Fibroblast of lung (primary cell): Measurements from ENCODE around the gene RXFP1.

Experiments
- EZH2 ChIP-seq: IDR thresholded peaks from 2 replicates; pipeline ENCODE4 v1.5.1; 2012; ENCODE audit warnings: low read length, control low read depth, mild to moderate bottlenecking; ENCODE audit errors: missing control alignments
- TF ChIP-seq, protein P1 (sequence below), 2 donors: IDR thresholded peaks in 1 of 2; conservative IDR thresholded peaks in 1 of 2; 1 replicate in 1 of 2; 2 replicates in 1 of 2; pipeline ENCODE4 v1.5.1; 2011 to 2012; ENCODE audit warnings: low read length in 2 of 2, control low read depth in 1 of 2, inconsistent platforms in 1 of 2, low read depth in 1 of 2, mild to moderate bottlenecking in 1 of 2

DNA sequence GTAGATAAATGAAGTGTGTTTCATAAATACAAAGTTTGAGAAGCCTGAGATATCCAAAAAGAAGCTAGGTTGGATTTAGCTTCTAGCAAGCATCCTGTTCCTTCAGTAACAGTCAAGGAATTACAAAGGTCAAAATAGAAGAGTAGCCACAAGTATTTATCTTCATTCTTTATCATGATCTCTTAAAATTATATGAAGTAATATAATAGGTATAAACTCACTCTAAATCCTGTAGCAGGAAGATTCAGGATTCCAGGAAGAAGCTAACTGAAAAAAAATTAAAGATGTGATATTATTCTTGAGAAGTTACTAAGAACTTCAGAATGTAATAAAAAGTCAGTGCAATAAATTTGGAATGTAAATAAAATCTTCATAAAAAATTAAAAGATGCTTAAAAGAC, 31.1 kb upstream of the RXFP1 start:
- TF ChIP-seq, protein P1, sequence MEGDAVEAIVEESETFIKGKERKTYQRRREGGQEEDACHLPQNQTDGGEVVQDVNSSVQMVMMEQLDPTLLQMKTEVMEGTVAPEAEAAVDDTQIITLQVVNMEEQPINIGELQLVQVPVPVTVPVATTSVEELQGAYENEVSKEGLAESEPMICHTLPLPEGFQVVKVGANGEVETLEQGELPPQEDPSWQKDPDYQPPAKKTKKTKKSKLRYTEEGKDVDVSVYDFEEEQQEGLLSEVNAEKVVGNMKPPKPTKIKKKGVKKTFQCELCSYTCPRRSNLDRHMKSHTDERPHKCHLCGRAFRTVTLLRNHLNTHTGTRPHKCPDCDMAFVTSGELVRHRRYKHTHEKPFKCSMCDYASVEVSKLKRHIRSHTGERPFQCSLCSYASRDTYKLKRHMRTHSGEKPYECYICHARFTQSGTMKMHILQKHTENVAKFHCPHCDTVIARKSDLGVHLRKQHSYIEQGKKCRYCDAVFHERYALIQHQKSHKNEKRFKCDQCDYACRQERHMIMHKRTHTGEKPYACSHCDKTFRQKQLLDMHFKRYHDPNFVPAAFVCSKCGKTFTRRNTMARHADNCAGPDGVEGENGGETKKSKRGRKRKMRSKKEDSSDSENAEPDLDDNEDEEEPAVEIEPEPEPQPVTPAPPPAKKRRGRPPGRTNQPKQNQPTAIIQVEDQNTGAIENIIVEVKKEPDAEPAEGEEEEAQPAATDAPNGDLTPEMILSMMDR (conservative IDR thresholded peaks at IDR 0.05 in 1 of 2, IDR thresholded peaks at IDR 0.05 in 1 of 2; ENCODE audit: low read depth in 1 of 2, low read length in 2 of 2) = no peak
- TF ChIP-seq EZH2 = no peak
